Nephron progenitor cell (in vitro differentiated cells): Measurements from ENCODE around the gene GDF7.

Experiments used
- DNase-seq: peaks from one replicate; pipeline ENCODE4 v3.0.0; 2021
- H3K27ac Mint-ChIP-seq: 2 replicates; pipeline ENCODE4 v1.8.0; 2021; ENCODE audit warnings: mild to moderate bottlenecking, moderate library complexity, mixed read lengths
- H3K27me3 Mint-ChIP-seq: 2 replicates; pipeline ENCODE4 v1.8.0; 2021; ENCODE audit warnings: mild to moderate bottlenecking, low read depth, mixed read lengths; ENCODE audit not compliant: poor library complexity
- H3K36me3 Mint-ChIP-seq: 2 replicates; pipeline ENCODE4 v1.8.0; 2021; ENCODE audit warnings: low read depth, mixed read lengths
- H3K4me1 Mint-ChIP-seq: 2 replicates; pipeline ENCODE4 v1.8.0; 2021; ENCODE audit warnings: mixed read lengths
- H3K4me3 Mint-ChIP-seq: 2 replicates; pipeline ENCODE4 v1.8.0; 2021; ENCODE audit warnings: mild to moderate bottlenecking, moderate library complexity, mixed read lengths
- H3K9me3 Mint-ChIP-seq: 2 replicates; pipeline ENCODE4 v1.8.0; 2021; ENCODE audit warnings: mild to moderate bottlenecking, moderate library complexity, mixed read lengths
- TF ChIP-seq, protein P1 (sequence below): fragments of 200-600 bp; sonication (generic); IDR thresholded peaks from 2 replicates; pipeline ENCODE4 v1.5.0; 2021; ENCODE audit warnings: antibody characterized with exemption

Gene GDF7

GRCh38 chr2:20654535-20654813 is 12.5 kb upstream of the GDF7 start:
- Mint-ChIP-seq H3K36me3 (no peaks in the 10 kb centered on the region), H3K4me1 (peaks cover 22% of the 10 kb centered on the region), H3K4me3 (no peak overlapping the region), H3K27me3 (peaks cover 46% of the 10 kb centered on the region), H3K27ac (no peak overlapping the region), H3K9me3 (no peaks in the 10 kb centered on the region)
- TF ChIP-seq, protein P1, sequence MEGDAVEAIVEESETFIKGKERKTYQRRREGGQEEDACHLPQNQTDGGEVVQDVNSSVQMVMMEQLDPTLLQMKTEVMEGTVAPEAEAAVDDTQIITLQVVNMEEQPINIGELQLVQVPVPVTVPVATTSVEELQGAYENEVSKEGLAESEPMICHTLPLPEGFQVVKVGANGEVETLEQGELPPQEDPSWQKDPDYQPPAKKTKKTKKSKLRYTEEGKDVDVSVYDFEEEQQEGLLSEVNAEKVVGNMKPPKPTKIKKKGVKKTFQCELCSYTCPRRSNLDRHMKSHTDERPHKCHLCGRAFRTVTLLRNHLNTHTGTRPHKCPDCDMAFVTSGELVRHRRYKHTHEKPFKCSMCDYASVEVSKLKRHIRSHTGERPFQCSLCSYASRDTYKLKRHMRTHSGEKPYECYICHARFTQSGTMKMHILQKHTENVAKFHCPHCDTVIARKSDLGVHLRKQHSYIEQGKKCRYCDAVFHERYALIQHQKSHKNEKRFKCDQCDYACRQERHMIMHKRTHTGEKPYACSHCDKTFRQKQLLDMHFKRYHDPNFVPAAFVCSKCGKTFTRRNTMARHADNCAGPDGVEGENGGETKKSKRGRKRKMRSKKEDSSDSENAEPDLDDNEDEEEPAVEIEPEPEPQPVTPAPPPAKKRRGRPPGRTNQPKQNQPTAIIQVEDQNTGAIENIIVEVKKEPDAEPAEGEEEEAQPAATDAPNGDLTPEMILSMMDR = no peak
- no peak for DNase-seq

- Mint-ChIP-seq H3K27ac (no peak overlapping the region), H3K9me3 (no peaks in the 10 kb centered on the region), H3K27me3 (peaks cover 67% of the 10 kb centered on the region), H3K36me3 (no peaks in the 10 kb centered on the region), H3K4me1 (peaks cover 7% of the 10 kb centered on the region), H3K4me3 (no peak overlapping the region)
- DNase-seq = no peak
- TF ChIP-seq, protein P1 = no peak
Observed at GRCh38 chr2:20656561-20656960, 10.4 kb upstream of the GDF7 start.

- Mint-ChIP-seq H3K9me3 (no peaks in the 10 kb centered on the region), H3K4me1 (no peaks in the 10 kb centered on the region), H3K36me3 (no peaks in the 10 kb centered on the region), H3K4me3 (no peak overlapping the region), H3K27ac (no peak overlapping the region), H3K27me3 (peaks cover 71% of the 10 kb centered on the region)
- TF ChIP-seq, protein P1 = no peak
- DNase-seq = no peak
Observed at GRCh38 chr2:20657522-20658235, 9.3 kb upstream of the GDF7 start.

GRCh38 chr2:20660506-20661420 is 6.2 kb upstream of the GDF7 start:
- H3K36me3 Mint-ChIP-seq = no peaks in the 10 kb centered on the region
- TF ChIP-seq, protein P1 = no peak
- peaks cover 92% of the 10 kb centered on the region for H3K27me3 Mint-ChIP-seq
- no peaks in the 10 kb centered on the region for H3K9me3 Mint-ChIP-seq
- no peak overlapping the region for H3K4me3 Mint-ChIP-seq
- no peak overlapping the region for H3K27ac Mint-ChIP-seq
- peaks cover 9% of the 10 kb centered on the region for H3K4me1 Mint-ChIP-seq
- no peak for DNase-seq

DNA sequence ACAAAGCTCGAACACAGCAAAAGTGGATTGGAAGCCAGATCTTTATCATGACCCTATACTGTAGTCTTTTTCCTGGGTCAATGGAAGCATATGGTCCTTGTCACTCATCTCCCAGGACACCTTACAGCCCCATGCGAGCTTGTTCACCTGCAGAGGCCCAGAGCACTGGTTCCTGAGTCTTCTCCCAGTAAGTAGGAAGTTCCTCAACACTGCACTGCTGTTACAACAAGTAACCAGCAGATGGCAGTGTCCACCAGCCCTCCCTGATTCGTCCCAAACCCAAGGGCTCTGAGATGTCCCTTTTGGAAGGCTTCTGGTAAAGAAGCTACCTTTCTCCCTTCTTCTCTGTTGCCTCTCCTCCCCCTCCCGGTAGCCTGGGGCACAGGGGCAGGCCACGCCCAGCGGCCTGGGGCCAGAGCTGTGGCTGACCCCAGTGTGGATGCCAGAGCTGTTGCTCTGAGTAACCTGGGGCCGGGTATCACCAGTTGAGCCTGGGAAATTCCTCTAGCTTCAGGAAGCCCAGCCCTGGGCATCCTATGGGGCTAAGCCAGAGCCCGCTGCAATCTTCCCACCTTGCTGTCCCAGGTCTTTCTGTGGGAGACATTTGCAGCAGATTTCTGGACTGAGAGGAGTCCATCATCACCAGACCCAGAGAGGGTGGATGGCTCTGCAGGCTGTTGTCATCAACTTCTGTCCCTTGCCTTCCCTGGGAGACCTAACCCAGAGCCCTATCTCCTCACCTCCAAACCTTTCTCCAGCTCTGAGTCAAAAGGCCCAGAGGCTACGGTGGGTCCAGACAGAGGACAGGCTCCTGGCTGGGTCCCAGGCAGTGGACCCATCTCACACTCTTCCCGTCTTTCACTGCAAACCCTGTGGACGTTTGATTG is 5.3 kb upstream of the GDF7 start:
- H3K27ac Mint-ChIP-seq = no peak overlapping the region
- no peak overlapping the region for H3K4me3 Mint-ChIP-seq
- H3K4me1 Mint-ChIP-seq = peaks cover 14% of the 10 kb centered on the region

More for the DNA sequence above, 5.3 kb upstream of the GDF7 start:
- Mint-ChIP-seq H3K9me3 (no peaks in the 10 kb centered on the region), H3K27me3 (peaks cover 96% of the 10 kb centered on the region), H3K36me3 (no peaks in the 10 kb centered on the region)
- peak; percentile 69 for DNase-seq
- TF ChIP-seq, protein P1 = peak; percentile 98
